GDM1 (cell line): ENCODE results near the gene HLCS.
"Not testable (repeated sequence)": the region's sequence is repeated elsewhere in the genome, so short reads cannot be mapped to it uniquely, and the experiment has no call there.

ENCODE experiments used
- DNase-seq: peaks from one replicate; lab custom pipeline; 2025; lab: John Stamatoyannopoulos, UW

HLCS gene

GRCh38 chr21:36955783-36956182 lies 10.7 kb downstream of the HLCS start:
- DNase-seq = no peak

- not testable (repeated sequence) for DNase-seq
Measured at GRCh38 chr21:36952331-36952730, 14.1 kb downstream of the HLCS start.

GRCh38 chr21:36949171-36950141 lies 17.0 kb downstream of the HLCS start:
- DNase-seq = no peak

GRCh38 chr21:36948686-36949085 lies 17.8 kb downstream of the HLCS start:
- DNase-seq = no peak

GRCh38 chr21:36946949-36947356 lies 19.5 kb downstream of the HLCS start:
- DNase-seq = no peak

GRCh38 chr21:36945496-36946138 lies 20.9 kb downstream of the HLCS start:
- DNase-seq = no peak

GRCh38 chr21:36936361-36937135 lies 29.9 kb downstream of the HLCS start:
- no peak for DNase-seq

GRCh38 chr21:36934864-36935420 lies 31.5 kb downstream of the HLCS start:
- DNase-seq = no peak

- DNase-seq = no peak
Measured at GRCh38 chr21:36932161-36932816, 34.2 kb downstream of the HLCS start.

- DNase-seq = no peak
Measured at GRCh38 chr21:36929622-36930021, 36.8 kb downstream of the HLCS start.

GRCh38 chr21:36928960-36929359 lies 37.5 kb downstream of the HLCS start:
- no peak for DNase-seq

GRCh38 chr21:36927719-36928117 lies 38.8 kb downstream of the HLCS start:
- DNase-seq = peak; percentile 16

- no peak for DNase-seq
Measured at GRCh38 chr21:36926989-36927718, 39.3 kb downstream of the HLCS start.

GRCh38 chr21:36923270-36923669 lies 43.2 kb downstream of the HLCS start:
- DNase-seq = no peak

- DNase-seq = no peak
Measured at GRCh38 chr21:36922861-36923260, 43.6 kb downstream of the HLCS start.

GRCh38 chr21:36918291-36918690 lies 48.2 kb downstream of the HLCS start:
- no peak for DNase-seq

GRCh38 chr21:36917471-36918158 lies 48.9 kb downstream of the HLCS start:
- DNase-seq = no peak

- DNase-seq = no peak
Measured at GRCh38 chr21:36916718-36917117, 49.8 kb downstream of the HLCS start.

- no peak for DNase-seq
Measured at GRCh38 chr21:36915696-36916245, 50.7 kb downstream of the HLCS start.
